NCI-H1417 (cell line): Measurements from ENCODE around the gene PRR23E.

Experiments
- DNase-seq, 3 experiments: peaks; one replicate each; lab custom pipeline; 2025; lab: John Stamatoyannopoulos, UW

PRR23E gene

GRCh38 chr3:127209155-127209839, 16.4 kb downstream of the PRR23E start:
- peak in 2 of 3 experiments; percentile 77 to 92 for DNase-seq

GRCh38 chr3:127209840-127210653, 17.1 kb downstream of the PRR23E start:
- no peak for DNase-seq

- no peak for DNase-seq
Observed at GRCh38 chr3:127210654-127210943, 17.7 kb downstream of the PRR23E start.

GRCh38 chr3:127211118-127212060, 18.5 kb downstream of the PRR23E start:
- DNase-seq = no peak

DNA sequence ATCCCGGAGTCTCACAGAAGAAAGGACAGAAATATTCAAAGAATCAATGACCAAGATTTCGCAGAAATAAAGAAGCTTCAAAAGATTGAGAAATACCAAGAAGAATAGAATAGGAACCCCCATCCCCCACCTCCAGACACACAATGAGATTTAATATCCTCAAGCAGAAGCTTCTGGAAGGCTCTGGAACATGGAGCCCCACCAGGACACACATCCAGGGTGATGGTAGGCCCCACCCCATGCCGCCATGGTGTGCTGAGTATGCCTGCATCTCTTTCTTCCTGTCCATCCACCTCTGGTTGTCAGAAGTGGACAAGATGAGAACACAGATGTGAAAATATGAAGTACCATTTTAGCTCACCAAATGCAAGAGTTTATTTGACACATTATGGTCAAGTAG, 19.3 kb downstream of the PRR23E start:
- no peak for DNase-seq

DNA sequence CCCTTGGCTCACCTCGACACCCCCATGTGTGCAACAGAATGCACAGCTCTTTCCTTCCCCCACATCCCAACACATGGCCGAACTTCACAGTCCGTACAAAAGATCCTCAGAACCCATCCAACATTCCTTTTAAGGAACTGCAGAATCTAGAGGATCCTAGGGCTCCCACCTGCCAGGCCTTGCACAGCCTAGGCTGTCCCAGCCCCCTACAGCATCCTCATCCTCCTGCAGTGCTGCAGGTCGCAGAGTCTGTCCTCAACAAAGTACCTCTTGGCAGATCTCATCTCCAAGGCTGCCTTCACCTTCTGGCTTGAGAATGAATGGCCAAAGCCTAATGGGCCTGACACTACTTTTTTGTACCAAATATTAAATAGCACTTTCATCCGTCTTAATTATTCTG, 19.8 kb downstream of the PRR23E start:
- DNase-seq = no peak

DNA sequence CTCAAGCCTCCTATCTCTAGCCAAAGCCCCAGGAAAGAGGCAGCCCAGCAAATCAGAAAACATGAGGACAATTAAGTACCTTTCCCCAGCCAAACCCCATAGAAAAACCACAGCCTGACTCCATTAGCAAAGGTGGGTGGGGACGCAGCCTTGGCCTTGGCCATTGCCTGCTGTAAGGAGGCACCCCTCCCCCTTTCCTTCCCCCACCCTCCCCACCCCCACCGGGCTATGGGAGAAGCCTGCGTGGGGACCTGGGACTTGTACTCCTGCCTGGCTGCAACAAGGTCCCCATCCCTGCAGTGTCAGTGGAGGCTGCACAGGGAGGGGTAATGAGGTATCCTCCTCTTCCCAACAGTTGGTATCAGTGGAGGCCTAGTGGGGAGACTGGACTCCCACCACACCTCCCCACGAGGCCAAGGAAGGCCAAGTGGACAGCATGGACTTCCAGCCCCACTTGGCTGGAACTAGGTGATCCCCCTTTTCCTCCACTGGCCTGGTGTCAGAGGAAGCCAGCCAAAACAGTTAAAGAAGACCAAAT, 20.5 kb downstream of the PRR23E start:
- no peak for DNase-seq

DNA sequence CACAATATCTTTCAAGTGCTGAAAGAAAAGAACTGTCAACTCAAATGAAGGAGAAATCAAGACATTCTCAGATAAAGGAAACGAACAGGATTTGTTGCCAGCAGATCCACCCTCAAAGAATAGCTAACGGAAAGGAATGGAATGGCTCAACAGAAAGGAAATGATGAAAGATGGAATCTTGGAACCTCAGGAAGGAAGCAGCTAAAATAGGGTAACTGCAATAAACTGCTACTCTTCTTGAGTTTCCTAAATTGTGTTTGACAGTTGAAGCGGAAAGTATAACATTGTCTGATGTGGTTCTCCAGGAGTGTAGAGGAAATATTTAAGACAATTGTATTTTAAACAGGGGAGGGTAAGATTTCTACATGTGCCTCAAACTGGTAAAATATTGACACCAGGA, 22.0 kb downstream of the PRR23E start:
- DNase-seq = no peak

DNA sequence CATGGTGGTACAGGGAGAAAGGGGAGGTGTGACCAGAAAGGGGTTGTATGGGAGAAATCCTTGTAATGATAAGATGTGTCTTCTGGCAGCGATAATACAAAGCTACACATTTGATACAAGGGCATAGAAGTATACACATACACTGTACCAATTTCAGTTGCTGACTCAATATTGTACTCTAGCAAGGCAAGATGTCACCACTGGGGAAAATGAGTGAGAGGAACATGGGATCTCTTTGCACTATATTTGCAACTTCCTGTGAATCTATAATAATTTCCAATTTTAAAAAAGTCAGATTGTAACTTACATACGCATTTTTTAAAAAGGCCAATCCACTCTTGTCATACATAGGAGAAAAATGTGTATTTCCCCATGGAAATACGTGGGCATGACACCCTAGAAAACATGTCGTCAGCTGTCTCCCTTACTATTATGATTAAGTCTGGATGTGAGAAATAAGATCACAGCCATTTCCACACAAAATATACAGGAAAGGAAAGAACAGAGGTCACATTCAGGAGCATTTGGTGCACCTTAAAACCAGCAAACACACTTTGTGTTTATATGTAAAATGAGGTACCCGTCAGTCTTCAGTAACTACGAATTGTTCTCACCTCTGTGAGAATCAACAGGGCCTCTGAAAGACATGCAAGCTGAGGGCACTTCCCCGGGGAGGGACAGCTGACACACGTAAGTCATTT, 22.9 kb downstream of the PRR23E start:
- no peak for DNase-seq

DNA sequence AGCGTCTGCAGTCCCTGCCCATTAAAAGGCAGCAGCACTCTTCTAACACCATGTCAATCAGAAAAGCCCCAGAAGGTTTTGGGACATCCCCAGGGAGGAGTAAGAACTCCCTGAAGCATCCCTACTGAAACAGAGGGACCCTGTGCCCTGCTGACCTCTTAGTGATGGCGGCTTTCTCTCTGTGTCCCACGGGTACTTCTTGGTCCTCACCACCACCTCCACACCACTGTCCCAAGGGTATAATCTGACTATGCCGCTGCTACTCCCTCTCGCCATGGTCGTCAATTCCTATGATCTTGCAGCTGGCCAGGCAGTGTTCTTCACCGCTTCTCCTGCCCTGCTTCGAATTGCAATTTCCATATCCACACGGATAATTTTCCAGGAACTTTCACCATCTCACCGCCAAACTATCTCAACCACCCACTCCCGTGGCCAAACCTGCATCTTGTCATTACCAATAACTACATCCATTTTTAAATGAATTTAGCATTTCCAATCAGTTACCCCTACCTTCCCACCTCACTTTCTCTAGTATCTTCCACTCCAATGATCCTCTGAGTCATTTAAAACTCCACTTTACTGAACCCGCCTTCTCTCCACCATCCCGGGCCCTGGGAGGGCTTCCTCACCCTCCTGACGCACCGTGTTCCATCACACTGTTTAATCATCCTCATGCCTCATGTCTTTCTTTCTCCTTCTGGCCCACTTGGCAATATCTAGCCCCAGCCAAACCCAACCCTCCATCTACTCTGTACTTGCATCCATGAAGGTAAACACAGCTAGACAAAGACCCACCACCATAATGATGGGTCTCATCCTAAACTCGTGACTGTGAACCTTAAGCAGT, 23.7 kb downstream of the PRR23E start:
- DNase-seq = no peak

DNA sequence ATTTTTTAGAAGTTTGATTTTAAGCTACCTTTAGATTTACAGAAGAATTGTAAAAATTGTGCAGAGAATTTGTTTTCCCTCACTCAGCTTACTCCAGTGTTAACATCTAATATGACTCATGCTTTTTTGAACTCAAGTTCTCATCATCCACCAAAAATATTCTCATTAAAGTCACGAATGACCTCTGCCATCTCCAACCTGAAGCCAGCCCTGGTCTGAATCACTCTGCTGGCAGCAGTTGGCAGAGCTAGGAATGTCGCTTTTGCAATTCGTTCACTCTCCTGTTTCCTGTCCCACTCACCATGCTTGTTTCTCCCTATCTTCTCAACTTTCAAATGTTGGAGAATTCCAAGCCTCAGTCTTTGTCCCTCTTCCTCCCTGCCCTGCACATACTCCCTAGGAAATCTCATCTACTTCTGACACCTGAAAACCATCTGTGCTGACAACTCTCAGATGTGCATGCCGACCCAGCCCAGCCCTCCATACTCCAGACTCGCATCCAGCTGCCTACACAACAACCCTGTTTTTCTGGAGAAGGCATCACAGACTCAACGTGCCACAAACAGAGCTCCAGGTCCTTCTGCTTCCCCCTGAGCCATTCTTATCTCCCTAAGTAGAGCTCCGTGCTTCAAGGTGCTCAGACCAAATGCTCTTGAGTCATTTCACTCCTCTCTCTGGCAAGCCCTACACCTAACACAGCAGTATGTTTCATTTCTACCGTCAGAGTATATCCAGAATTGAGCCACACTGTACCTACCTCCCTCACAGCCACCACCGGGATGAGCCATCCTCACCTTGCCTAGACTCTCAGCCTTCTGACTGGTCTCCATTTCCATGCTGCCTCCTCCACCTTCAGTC, 24.9 kb downstream of the PRR23E start:
- no peak for DNase-seq

- DNase-seq = no peak
Observed at GRCh38 chr3:127218454-127218922, 25.6 kb downstream of the PRR23E start.

DNA sequence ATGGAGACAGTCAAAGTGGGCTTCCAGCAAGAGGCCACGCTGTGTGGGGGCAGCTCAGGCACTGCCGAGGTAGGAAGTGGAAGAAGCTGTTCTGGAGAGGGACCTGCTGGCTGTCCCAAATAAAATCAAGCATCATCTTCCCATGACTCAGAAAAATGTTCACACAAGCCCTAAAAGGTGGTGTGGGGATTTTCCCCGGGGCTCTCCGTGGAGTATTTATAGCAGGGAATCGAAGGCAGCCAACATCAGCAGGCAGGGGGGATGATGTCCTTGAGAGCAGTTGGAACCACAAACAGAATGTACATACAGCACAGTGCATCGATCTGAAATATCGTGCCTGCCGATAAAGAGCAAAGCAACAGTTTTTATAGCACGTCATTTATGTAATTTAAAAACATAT, 27.6 kb downstream of the PRR23E start:
- no peak for DNase-seq

DNA sequence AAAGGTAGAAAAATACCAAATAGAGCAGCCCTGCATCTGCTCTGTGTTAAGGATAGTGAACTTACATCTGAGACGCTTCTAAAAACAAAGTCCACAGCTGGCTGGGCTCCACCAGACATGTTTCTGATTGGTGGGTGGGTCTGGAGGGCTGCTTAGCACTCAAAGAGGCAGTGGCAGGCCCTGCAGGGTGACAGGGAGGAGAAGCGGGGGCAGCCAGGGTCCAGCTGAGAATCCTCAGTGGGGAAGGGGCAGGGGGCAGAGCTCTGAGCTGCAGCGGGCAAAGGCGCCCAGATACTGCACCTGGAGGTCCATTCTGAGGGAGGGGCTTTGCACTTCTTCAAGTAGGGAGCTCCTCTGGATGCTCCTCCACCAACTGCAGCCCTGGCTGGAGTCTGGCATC, 28.1 kb downstream of the PRR23E start:
- DNase-seq = no peak

GRCh38 chr3:127221446-127222035, 28.6 kb downstream of the PRR23E start:
- no peak for DNase-seq

DNA sequence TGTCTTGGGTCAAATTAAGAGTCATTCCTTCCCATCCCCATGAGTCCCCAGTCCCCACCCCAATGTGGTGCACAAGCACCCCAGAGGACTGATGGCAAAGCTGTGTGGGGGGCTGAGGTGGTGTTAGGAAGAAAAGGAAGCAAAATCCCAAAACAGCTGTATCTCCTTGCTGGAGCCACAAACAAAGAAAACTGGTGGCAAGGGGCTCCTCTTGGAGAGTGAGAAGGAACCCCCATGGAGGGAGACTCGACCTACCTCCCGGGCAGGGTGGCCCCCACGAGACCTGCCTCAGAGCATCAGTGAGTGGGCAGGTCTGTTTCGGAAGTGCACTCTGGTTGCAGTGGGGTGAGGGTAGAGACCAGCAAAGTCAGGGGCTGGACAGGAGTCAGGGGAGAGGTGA, 29.2 kb downstream of the PRR23E start:
- DNase-seq = no peak

GRCh38 chr3:127222664-127223063, 29.7 kb downstream of the PRR23E start:
- DNase-seq = no peak

- no peak for DNase-seq
Observed at GRCh38 chr3:127224118-127224517, 31.2 kb downstream of the PRR23E start.

- no peak for DNase-seq
Observed at GRCh38 chr3:127226457-127226856, 33.5 kb downstream of the PRR23E start.
